ENCODE data around the gene EMP2. TPM values are rescaled to one million over a fixed set of nuclear protein-coding genes. Genes with fewer than 3 reads are reported as not detected.

EMP2 gene
- total and polyA plus RNA-seq, 3 donors from 2014 or later: 9.3 to 18.4 (median 13.1) TPM

- 92 to 100% methylated on average over 1 to 4 of the region's 4 CpGs for WGBS, 2 donors
- TF ChIP-seq CTCF (IDR thresholded peaks at IDR 0.05) (no peak), POLR2A (IDR thresholded peaks at IDR 0.05) (no peak)
- intact Hi-C loops (cut with DNase I; ENCODE audit: low total_unique reads): no loop called here
Observed at GRCh38 chr16:10485159-10485558, 95.2 kb downstream of the EMP2 start.

GRCh38 chr16:10480151-10480550, 100.2 kb downstream of the EMP2 start:
- Histone ChIP-seq H3K27ac (no peak overlapping the region), H3K4me3 (no peak overlapping the region), H3K27me3 (no peaks in the 10 kb centered on the region), H3K36me3 (ENCODE audit: low read depth, missing control alignments) (no peaks in the 10 kb centered on the region), H3K4me1 (no peaks in the 10 kb centered on the region), H3K9me3 (no peaks in the 10 kb centered on the region)
- WGBS, 2 donors: 94 to 97% methylated on average over 2 of the region's 2 CpGs
- no peak for TF ChIP-seq POLR2A (IDR thresholded peaks at IDR 0.05)
- no peak for TF ChIP-seq CTCF (IDR thresholded peaks at IDR 0.05)
- no peak for DNase-seq
- intact Hi-C loops (cut with DNase I; ENCODE audit: low total_unique reads): no loop called here

More at GRCh38 chr16:10485159-10485558, 95.2 kb downstream of the EMP2 start:
- no peaks in the 10 kb centered on the region for H3K9me3 ChIP-seq
- H3K4me1 ChIP-seq: no peaks in the 10 kb centered on the region
- H3K36me3 ChIP-seq (ENCODE audit: low read depth, missing control alignments): no peaks in the 10 kb centered on the region
- no peaks in the 10 kb centered on the region for H3K27me3 ChIP-seq
- no peak overlapping the region for H3K4me3 ChIP-seq
- DNase-seq: no peak
- no peak overlapping the region for H3K27ac ChIP-seq

Small RNAs within 50 kb of the gene (small RNA-seq; reads per million reads assigned to genes)
- 0 reads per million in 2 donors for gene RNU6-633P

Other genes starting within 250 kb of the EMP2 start
- 100 to 1,000 TPM; 227 to 293 TPM for gene ATF7IP2, start 194.5 kb downstream of the EMP2 start, total RNA-seq
- gene ATF7IP2, start 194.5 kb downstream of the EMP2 start, polyA plus RNA-seq (ENCODE audit: insufficient read depth, low read depth, low replicate concordance): 110 TPM
- gene TEKT5, start 114.3 kb upstream of the EMP2 start, total RNA-seq: 10 to 100 TPM; 20.7 to 35.6 TPM
- 69.1 TPM for gene TEKT5, start 114.3 kb upstream of the EMP2 start, polyA plus RNA-seq (ENCODE audit: insufficient read depth, low read depth, low replicate concordance)
- 10 to 100 TPM; 23.0 to 33.9 TPM for gene NUBP1, start 163.2 kb upstream of the EMP2 start, total RNA-seq
- gene NUBP1, start 163.2 kb upstream of the EMP2 start, polyA plus RNA-seq (ENCODE audit: insufficient read depth, low read depth, low replicate concordance): 41.1 TPM
- gene TVP23A, start 238.2 kb upstream of the EMP2 start, total RNA-seq: 1 to 10 TPM; 3.5 to 4.2 TPM
- 1.7 TPM for gene TVP23A, start 238.2 kb upstream of the EMP2 start, polyA plus RNA-seq (ENCODE audit: insufficient read depth, low read depth, low replicate concordance)